ENCODE measurements around the gene MBOAT7. TPM values are rescaled to one million over a fixed set of nuclear protein-coding genes. Genes with fewer than 3 reads are reported as not detected.

The MBOAT7 gene
- total RNA-seq, 1 experiment from 2014 or later, result 109 TPM

GRCh38 chr19:54218960-54219661 is 29.7 kb upstream of the MBOAT7 start:
- no peak for DNase-seq (ENCODE audit: low spot score)
- H3K27me3 Mint-ChIP-seq (ENCODE audit: low read depth), result no peaks in the 10 kb centered on the region

More at GRCh38 chr19:54218960-54219661, 29.7 kb upstream of the MBOAT7 start:
- Mint-ChIP-seq H3K9me3 (no peaks in the 10 kb centered on the region), H3K4me1 (peaks cover 13% of the 10 kb centered on the region), H3K4me3 (no peak overlapping the region), H3K36me3 (peaks cover 4% of the 10 kb centered on the region; the same call in 1 of the 2 replicates), H3K27ac (no peak overlapping the region)
- ChIA-PET POLR2A (no interaction called here), CTCF (no interaction called here)
- ATAC-seq, result no peak
- TF ChIP-seq E2F1 (CRISPR knock-in tag; IDR thresholded peaks at IDR 0.05) (no peak), HMGA2 (CRISPR knock-in tag; IDR thresholded peaks at IDR 0.05) (no peak), ESRRA (CRISPR knock-in tag; IDR thresholded peaks at IDR 0.05; ENCODE audit: borderline replicate concordance) (no peak), ZNF121 (CRISPR knock-in tag; IDR thresholded peaks at IDR 0.05) (no peak), CDX4 (CRISPR knock-in tag; IDR thresholded peaks at IDR 0.05; ENCODE audit: borderline replicate concordance) (no peak), TEAD4 (CRISPR knock-in tag; IDR thresholded peaks at IDR 0.05) (no peak), ZNF416 (CRISPR knock-in tag; IDR thresholded peaks at IDR 0.05) (no peak), ATF3 (CRISPR knock-in tag; conservative IDR thresholded peaks at IDR 0.05) (no peak), ATF1 (CRISPR knock-in tag; IDR thresholded peaks at IDR 0.05) (no peak), RORB (CRISPR knock-in tag; IDR thresholded peaks at IDR 0.05) (no peak), ZNF219 (CRISPR knock-in tag; IDR thresholded peaks at IDR 0.05; ENCODE audit: borderline replicate concordance) (no peak), ZNF423 (CRISPR knock-in tag; IDR thresholded peaks at IDR 0.05) (no peak), ARID4B (CRISPR knock-in tag; IDR thresholded peaks at IDR 0.05; ENCODE audit: borderline replicate concordance) (no peak), TEAD1 (CRISPR knock-in tag; IDR thresholded peaks at IDR 0.05) (no peak), E2F4 (CRISPR knock-in tag; IDR thresholded peaks at IDR 0.05; ENCODE audit: borderline replicate concordance, low read depth) (no peak), KAT7 (CRISPR knock-in tag; IDR thresholded peaks at IDR 0.05; ENCODE audit: borderline replicate concordance) (no peak), ZMAT4 (CRISPR knock-in tag; IDR thresholded peaks at IDR 0.05) (no peak), ATF2 (CRISPR knock-in tag; IDR thresholded peaks at IDR 0.05; ENCODE audit: borderline replicate concordance, low read depth) (no peak), ZBTB43 (CRISPR knock-in tag; IDR thresholded peaks at IDR 0.05) (no peak), ELF4 (CRISPR knock-in tag; IDR thresholded peaks at IDR 0.05; ENCODE audit: low read depth) (no peak)

Data from WTC11 (cell line).